CD4-positive, alpha-beta T cell treated with Interleukin-10 for 1 hour (primary cell): ENCODE measurements around the gene EYA2.
"Not testable (repeated sequence)": the region's sequence is repeated elsewhere in the genome, so short reads cannot be mapped to it uniquely, and the experiment has no call there.

Source experiments
- DNase-seq: peaks from one replicate; pipeline ENCODE4 v3.0.0-alpha.2; 2020

EYA2 gene

GRCh38 chr20:47154089-47154488 lies 259.4 kb downstream of the EYA2 start:
- DNase-seq, result no peak

- no peak for DNase-seq
Observed at GRCh38 chr20:47156301-47157137, 261.9 kb downstream of the EYA2 start.

- DNase-seq, result no peak
Observed at GRCh38 chr20:47159166-47159565, 264.5 kb downstream of the EYA2 start.

- no peak for DNase-seq
Observed at GRCh38 chr20:47160240-47160639, 265.6 kb downstream of the EYA2 start.

GRCh38 chr20:47160992-47161391 lies 266.3 kb downstream of the EYA2 start:
- no peak for DNase-seq

- no peak for DNase-seq
Observed at GRCh38 chr20:47161411-47161810, 266.8 kb downstream of the EYA2 start.

- DNase-seq, result no peak
Observed at GRCh38 chr20:47164140-47164539, 269.5 kb downstream of the EYA2 start.

GRCh38 chr20:47165376-47165865 lies 270.8 kb downstream of the EYA2 start:
- no peak for DNase-seq

GRCh38 chr20:47167846-47168245 lies 273.2 kb downstream of the EYA2 start:
- no peak for DNase-seq

GRCh38 chr20:47172579-47172978 lies 277.9 kb downstream of the EYA2 start:
- no peak for DNase-seq

GRCh38 chr20:47173596-47174216 lies 279.1 kb downstream of the EYA2 start:
- no peak for DNase-seq

GRCh38 chr20:47174456-47175243 lies 280.0 kb downstream of the EYA2 start:
- DNase-seq, result no peak

GRCh38 chr20:47175493-47175892 lies 280.9 kb downstream of the EYA2 start:
- DNase-seq, result no peak

GRCh38 chr20:47176217-47176616 lies 281.6 kb downstream of the EYA2 start:
- not testable (repeated sequence) for DNase-seq

GRCh38 chr20:47178277-47178676 lies 283.6 kb downstream of the EYA2 start:
- DNase-seq, result no peak

- DNase-seq, result no peak
Observed at GRCh38 chr20:47178851-47179250, 284.2 kb downstream of the EYA2 start.

GRCh38 chr20:47179267-47179666 lies 284.6 kb downstream of the EYA2 start:
- no peak for DNase-seq

GRCh38 chr20:47181056-47181862 lies 286.6 kb downstream of the EYA2 start:
- peak; percentile 9 for DNase-seq

GRCh38 chr20:47183367-47183766 lies 288.7 kb downstream of the EYA2 start:
- no peak for DNase-seq

- peak; percentile 19 for DNase-seq
Observed at GRCh38 chr20:47187450-47188195, 293.0 kb downstream of the EYA2 start.

GRCh38 chr20:47188540-47188939 lies 293.9 kb downstream of the EYA2 start:
- peak; percentile 8 for DNase-seq

GRCh38 chr20:47189060-47189459 lies 294.4 kb downstream of the EYA2 start:
- no peak for DNase-seq
